K562 (cell line): Measurements from ENCODE around the gene PPT2. TPM values are rescaled to one million over a fixed set of nuclear protein-coding genes. Genes with fewer than 3 reads are reported as not detected.

Experiments
- ARHGAP35 ChIP-seq: fragments of 450-650 bp; IDR thresholded peaks from 2 replicates; pipeline ENCODE4 v1.6.1; 2018; ENCODE audit not compliant: partially characterized antibody
- ELF1 ChIP-seq: fragments of 200-800 bp; sonication (Bioruptor generic); IDR thresholded peaks from 2 replicates; pipeline ENCODE4 v1.6.1; 2016; ENCODE audit warnings: missing genetic modification characterization, missing compliant biosample characterization
- ESRRB ChIP-seq: fragments of 250-450 bp; sonication (Bioruptor Pico); IDR thresholded peaks from 2 replicates; pipeline ENCODE4 v1.5.0; 2020; ENCODE audit warnings: mild to moderate bottlenecking, moderate library complexity, borderline replicate concordance
- ETV6 ChIP-seq, 3 experiments: fragments of 150-350 bp in 1 of 3; sonication (generic) in 1 of 3; formaldehyde crosslinking in 1 of 3; IDR thresholded peaks; 2 replicates each; pipeline versions ENCODE4 v1.6.1 to v1.8.0; 2014 to 2022; ENCODE audit warnings: borderline replicate concordance in 2 of 3, low read depth in 2 of 3, antibody characterized with exemption in 1 of 3, low read length in 1 of 3, mild to moderate bottlenecking in 1 of 3, missing genetic modification reagents in 1 of 3
- FOXA1 ChIP-seq: fragments of 450-650 bp; IDR thresholded peaks from 2 replicates; pipeline ENCODE4 v1.6.1; 2016; ENCODE audit warnings: mild to moderate bottlenecking, borderline replicate concordance
- FOXK1 ChIP-seq: sonication (generic); formaldehyde crosslinking; IDR thresholded peaks from 2 replicates; pipeline ENCODE4 v1.8.0; 2022; ENCODE audit warnings: missing genetic modification reagents, mild to moderate bottlenecking, borderline replicate concordance
- GATAD2A ChIP-seq: fragments of 450-650 bp; IDR thresholded peaks from 2 replicates; pipeline ENCODE4 v1.6.1; 2017
- GATAD2B ChIP-seq: fragments of 450-650 bp; IDR thresholded peaks from 2 replicates; pipeline ENCODE4 v1.6.1; 2017; ENCODE audit warnings: mild to moderate bottlenecking, borderline replicate concordance
- KAT2B ChIP-seq: IDR thresholded peaks from one replicate; pipeline ENCODE4 v1.6.1; 2012; ENCODE audit warnings: low read depth, mild to moderate bottlenecking, control low read depth, inconsistent platforms, low read length, moderate library complexity
- KDM1A ChIP-seq, 2 experiments: fragments of 450-650 bp; IDR thresholded peaks; 2 replicates each; pipeline ENCODE4 v1.6.1; 2016; ENCODE audit warnings: mild to moderate bottlenecking in 2 of 2
- TCFL5 ChIP-seq: fragments of 250-450 bp; sonication (Bioruptor Pico); conservative IDR thresholded peaks from 2 replicates; pipeline ENCODE4 v1.6.1; 2021; ENCODE audit warnings: mild to moderate bottlenecking, moderate library complexity, matching md5 sums
- ZBTB1 ChIP-seq: sonication (generic); formaldehyde crosslinking; IDR thresholded peaks from 2 replicates; pipeline ENCODE4 v1.8.1; 2023; ENCODE audit warnings: missing genetic modification reagents, low read depth, mild to moderate bottlenecking, borderline replicate concordance
- ZNF41 ChIP-seq: fragments of 250-450 bp; sonication (Bioruptor Pico); conservative IDR thresholded peaks from 2 replicates; pipeline ENCODE4 v1.4.0; 2020; ENCODE audit warnings: mild to moderate bottlenecking
- ZNF507 ChIP-seq: conservative IDR thresholded peaks from 2 replicates; pipeline ENCODE4 v1.6.1; 2017; ENCODE audit warnings: missing genetic modification characterization, missing compliant biosample characterization
- polyA plus RNA-seq, 8 experiments: library from polyadenylated mRNA; depleted of rRNA in 4 of 8; stranded (reverse) in 5 of 8; unstranded in 3 of 8; fragments of >200 nt; fragmentation: Nextera tagmentation in 2 of 8; fragmentation: Illumina TruSeq in 1 of 8; extraction: Ambion mirVana in 2 of 8; extraction: Trizol in 1 of 8; gene quantifications; 2 replicates each; pipeline versions ENCODE4 v1.2.1 to v1.2.3, GENCODE V29; 2011 to 2014; ENCODE audit warnings: inconsistent platforms in 1 of 8, missing spikeins in 1 of 8
- total RNA-seq, 7 experiments: library from RNA; depleted of rRNA in 6 of 7; stranded (reverse); fragments of >200 nt in 6 of 7; fragmentation: Illumina TruSeq in 2 of 7; extraction: Trizol in 2 of 7; gene quantifications; 2 replicates each; pipeline versions ENCODE4 v1.2.1 to v1.2.3, GENCODE V29; 2011 to 2021; ENCODE audit warnings: low replicate concordance in 1 of 7
- TF ChIP-seq, protein P1 (sequence below): fragments of 250-450 bp; sonication (Bioruptor Pico); IDR thresholded peaks from 2 replicates; pipeline ENCODE4 v1.4.0; 2020; ENCODE audit warnings: mild to moderate bottlenecking
- TF ChIP-seq, protein P2 (sequence below): conservative IDR thresholded peaks from 2 replicates; pipeline ENCODE4 v1.6.1; 2011; ENCODE audit warnings: low read depth, mild to moderate bottlenecking, low read length; ENCODE audit not compliant: control insufficient read depth
- TF ChIP-seq, protein P3 (sequence below), 2 experiments: fragments of 250-450 bp in 1 of 2; fragments of 450-650 bp in 1 of 2; sonication (Bioruptor Pico) in 1 of 2; IDR thresholded peaks; 2 replicates each; pipeline versions ENCODE4 v1.6.1 to v1.8.0; 2016 to 2021; ENCODE audit warnings: mild to moderate bottlenecking in 2 of 2, moderate library complexity in 2 of 2, missing compliant biosample characterization in 1 of 2, missing genetic modification characterization in 1 of 2
- TF ChIP-seq, protein P4 (sequence below): fragments of 250-450 bp; sonication (Bioruptor Pico); IDR thresholded peaks from 2 replicates; pipeline ENCODE4 v1.8.0; 2021; ENCODE audit warnings: mild to moderate bottlenecking, moderate library complexity
- TF ChIP-seq, protein P5 (sequence below): sonication (generic); formaldehyde crosslinking; IDR thresholded peaks from 2 replicates; pipeline ENCODE4 v1.8.1; 2023; ENCODE audit warnings: mild to moderate bottlenecking, missing genetic modification reagents, moderate library complexity
- TF ChIP-seq, protein P6 (sequence below): fragments of 450-650 bp; formaldehyde crosslinking; IDR thresholded peaks from 2 replicates; pipeline ENCODE4 v1.4.0; 2022; ENCODE audit warnings: missing genetic modification characterization

The PPT2 gene
- total and polyA plus RNA-seq, 9 of the 15 experiments (the other 6 are each of a cell fraction or from before 2014, with no cell fraction given), result 27.4 to 98.8 (median 69.9) TPM

DNA sequence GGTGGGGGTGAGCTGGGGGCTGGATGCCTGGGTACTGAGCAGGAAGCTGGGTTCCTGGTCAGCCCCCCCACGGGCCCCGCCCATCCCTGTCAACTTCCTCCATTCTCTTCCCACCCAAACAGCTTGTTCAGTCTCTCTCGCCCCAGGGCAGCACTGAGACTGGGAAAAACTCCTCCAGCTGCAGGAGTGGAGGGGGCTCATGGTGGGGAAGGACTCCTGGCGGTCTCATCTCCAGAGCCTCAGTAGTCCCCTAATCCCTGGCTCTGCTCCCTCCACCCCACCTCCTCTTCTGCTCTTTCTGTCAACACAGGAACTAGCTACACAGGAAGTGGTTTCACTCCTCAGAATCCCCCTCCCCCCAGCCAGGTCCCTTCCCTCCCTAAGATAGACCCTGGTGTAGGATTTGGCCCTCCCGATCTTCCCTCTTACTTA, 38.7 kb downstream of the PPT2 start, which contains the start of gene GPSM3 (continued):
- TF ChIP-seq, protein P1, sequence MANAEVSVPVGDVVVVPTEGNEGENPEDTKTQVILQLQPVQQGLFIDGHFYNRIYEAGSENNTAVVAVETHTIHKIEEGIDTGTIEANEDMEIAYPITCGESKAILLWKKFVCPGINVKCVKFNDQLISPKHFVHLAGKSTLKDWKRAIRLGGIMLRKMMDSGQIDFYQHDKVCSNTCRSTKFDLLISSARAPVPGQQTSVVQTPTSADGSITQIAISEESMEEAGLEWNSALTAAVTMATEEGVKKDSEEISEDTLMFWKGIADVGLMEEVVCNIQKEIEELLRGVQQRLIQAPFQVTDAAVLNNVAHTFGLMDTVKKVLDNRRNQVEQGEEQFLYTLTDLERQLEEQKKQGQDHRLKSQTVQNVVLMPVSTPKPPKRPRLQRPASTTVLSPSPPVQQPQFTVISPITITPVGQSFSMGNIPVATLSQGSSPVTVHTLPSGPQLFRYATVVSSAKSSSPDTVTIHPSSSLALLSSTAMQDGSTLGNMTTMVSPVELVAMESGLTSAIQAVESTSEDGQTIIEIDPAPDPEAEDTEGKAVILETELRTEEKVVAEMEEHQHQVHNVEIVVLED (CRISPR knock-in tag), result no peak; the same call in 1 of the 2 replicates
- TF ChIP-seq GATAD2B, result peak; percentile 64; the same call in 1 of the 2 replicates
- TF ChIP-seq, protein P2, sequence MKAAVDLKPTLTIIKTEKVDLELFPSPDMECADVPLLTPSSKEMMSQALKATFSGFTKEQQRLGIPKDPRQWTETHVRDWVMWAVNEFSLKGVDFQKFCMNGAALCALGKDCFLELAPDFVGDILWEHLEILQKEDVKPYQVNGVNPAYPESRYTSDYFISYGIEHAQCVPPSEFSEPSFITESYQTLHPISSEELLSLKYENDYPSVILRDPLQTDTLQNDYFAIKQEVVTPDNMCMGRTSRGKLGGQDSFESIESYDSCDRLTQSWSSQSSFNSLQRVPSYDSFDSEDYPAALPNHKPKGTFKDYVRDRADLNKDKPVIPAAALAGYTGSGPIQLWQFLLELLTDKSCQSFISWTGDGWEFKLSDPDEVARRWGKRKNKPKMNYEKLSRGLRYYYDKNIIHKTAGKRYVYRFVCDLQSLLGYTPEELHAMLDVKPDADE, result peak; percentile 57; the same call in 1 of the 2 replicates
- TF ChIP-seq, protein P3, sequence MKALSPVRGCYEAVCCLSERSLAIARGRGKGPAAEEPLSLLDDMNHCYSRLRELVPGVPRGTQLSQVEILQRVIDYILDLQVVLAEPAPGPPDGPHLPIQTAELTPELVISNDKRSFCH (CRISPR knock-in tag; IDR thresholded peaks at IDR 0.05), result no peak
- TF ChIP-seq, protein P3 (tag; IDR thresholded peaks at IDR 0.05), result no peak
- TF ChIP-seq ETV6 (IDR thresholded peaks at IDR 0.05; ENCODE audit: borderline replicate concordance in 1 of 2, low read depth in 2 of 2, low read length in 1 of 2), result peak in 1 of 2 experiments; percentile 68; a peak in 1 of 4 replicates
- TF ChIP-seq ETV6 (CRISPR knock-in tag; IDR thresholded peaks at IDR 0.05; ENCODE audit: borderline replicate concordance), result no peak
- TF ChIP-seq KDM1A (IDR thresholded peaks at IDR 0.05), result peak in 1 of 2 experiments; percentile 49; a peak in 1 of 4 replicates
- TF ChIP-seq, protein P4, sequence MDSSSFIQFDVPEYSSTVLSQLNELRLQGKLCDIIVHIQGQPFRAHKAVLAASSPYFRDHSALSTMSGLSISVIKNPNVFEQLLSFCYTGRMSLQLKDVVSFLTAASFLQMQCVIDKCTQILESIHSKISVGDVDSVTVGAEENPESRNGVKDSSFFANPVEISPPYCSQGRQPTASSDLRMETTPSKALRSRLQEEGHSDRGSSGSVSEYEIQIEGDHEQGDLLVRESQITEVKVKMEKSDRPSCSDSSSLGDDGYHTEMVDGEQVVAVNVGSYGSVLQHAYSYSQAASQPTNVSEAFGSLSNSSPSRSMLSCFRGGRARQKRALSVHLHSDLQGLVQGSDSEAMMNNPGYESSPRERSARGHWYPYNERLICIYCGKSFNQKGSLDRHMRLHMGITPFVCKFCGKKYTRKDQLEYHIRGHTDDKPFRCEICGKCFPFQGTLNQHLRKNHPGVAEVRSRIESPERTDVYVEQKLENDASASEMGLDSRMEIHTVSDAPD (CRISPR knock-in tag), result no peak
- no peak for TF ChIP-seq ZBTB1 (CRISPR knock-in tag)
- TF ChIP-seq FOXA1, result no peak
- peak; percentile 73; the same call in 1 of the 2 replicates for TF ChIP-seq ELF1 (tag)
- 0 out of 2 replicates have a peak, but pooled peaks have one; percentile 22 for TF ChIP-seq GATAD2A
- TF ChIP-seq, protein P5, sequence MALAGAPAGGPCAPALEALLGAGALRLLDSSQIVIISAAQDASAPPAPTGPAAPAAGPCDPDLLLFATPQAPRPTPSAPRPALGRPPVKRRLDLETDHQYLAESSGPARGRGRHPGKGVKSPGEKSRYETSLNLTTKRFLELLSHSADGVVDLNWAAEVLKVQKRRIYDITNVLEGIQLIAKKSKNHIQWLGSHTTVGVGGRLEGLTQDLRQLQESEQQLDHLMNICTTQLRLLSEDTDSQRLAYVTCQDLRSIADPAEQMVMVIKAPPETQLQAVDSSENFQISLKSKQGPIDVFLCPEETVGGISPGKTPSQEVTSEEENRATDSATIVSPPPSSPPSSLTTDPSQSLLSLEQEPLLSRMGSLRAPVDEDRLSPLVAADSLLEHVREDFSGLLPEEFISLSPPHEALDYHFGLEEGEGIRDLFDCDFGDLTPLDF (CRISPR knock-in tag), result no peak
- no peak for TF ChIP-seq ESRRB (CRISPR knock-in tag)
- TF ChIP-seq, protein P6, sequence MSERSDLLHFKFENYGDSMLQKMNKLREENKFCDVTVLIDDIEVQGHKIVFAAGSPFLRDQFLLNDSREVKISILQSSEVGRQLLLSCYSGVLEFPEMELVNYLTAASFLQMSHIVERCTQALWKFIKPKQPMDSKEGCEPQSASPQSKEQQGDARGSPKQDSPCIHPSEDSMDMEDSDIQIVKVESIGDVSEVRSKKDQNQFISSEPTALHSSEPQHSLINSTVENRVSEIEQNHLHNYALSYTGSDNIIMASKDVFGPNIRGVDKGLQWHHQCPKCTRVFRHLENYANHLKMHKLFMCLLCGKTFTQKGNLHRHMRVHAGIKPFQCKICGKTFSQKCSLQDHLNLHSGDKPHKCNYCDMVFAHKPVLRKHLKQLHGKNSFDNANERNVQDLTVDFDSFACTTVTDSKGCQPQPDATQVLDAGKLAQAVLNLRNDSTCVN (CRISPR knock-in tag), result 0 out of 2 replicates have a peak, but pooled peaks have one; percentile 59
- TF ChIP-seq TCFL5 (CRISPR knock-in tag), result no peak
- TF ChIP-seq ZNF507 (tag), result no peak
- no peak for TF ChIP-seq KAT2B
- no peak for TF ChIP-seq FOXK1 (CRISPR knock-in tag)
- TF ChIP-seq ARHGAP35, result no peak
- no peak for TF ChIP-seq ZNF41 (CRISPR knock-in tag)
